ENCODE data around the gene PRDM16.

The PRDM16 gene

DNA sequence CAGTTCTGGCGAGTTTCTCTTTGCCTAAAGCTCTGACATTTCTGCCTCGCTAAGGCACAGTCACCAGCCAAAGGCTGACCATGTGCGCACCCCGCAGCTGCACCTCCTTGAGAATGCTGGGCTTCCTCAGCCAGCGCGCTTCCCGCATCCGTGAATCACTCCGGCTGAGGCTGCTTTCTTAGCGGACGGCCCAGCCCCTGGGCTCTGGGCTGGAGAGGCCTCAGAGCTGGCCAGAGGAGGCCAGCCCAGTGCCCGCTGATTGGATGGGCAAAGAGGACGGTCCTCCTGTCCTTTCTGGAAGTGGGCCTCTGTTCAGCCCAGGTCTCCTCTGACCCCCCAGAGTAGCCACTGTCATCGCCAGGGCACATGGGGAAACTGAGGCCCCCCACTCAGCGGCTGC, 56.1 kb downstream of the PRDM16 start:
- TF ChIP-seq MYC (IDR thresholded peaks at IDR 0.05; ENCODE audit: low read depth, low read length) (no peak), POLR2A (IDR thresholded peaks at IDR 0.05; ENCODE audit: extremely low read depth, insufficient read length) (no peak), CTCF (IDR thresholded peaks at IDR 0.05; ENCODE audit: low read depth, low read length) (no peak)
- TF ChIP-seq, protein P1, sequence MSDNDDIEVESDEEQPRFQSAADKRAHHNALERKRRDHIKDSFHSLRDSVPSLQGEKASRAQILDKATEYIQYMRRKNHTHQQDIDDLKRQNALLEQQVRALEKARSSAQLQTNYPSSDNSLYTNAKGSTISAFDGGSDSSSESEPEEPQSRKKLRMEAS (IDR thresholded peaks at IDR 0.05; ENCODE audit: low read depth, low read length) = no peak
- no peak overlapping the region for H3K4me3 ChIP-seq (ENCODE audit: low read depth, low read length)
- DNase-seq (ENCODE audit: low read depth) = no peak

- DNase-seq (ENCODE audit: low read depth) = no peak
- no peak overlapping the region for H3K4me3 ChIP-seq (ENCODE audit: low read depth, low read length)
- TF ChIP-seq MYC (IDR thresholded peaks at IDR 0.05; ENCODE audit: low read depth, low read length) (no peak), CTCF (IDR thresholded peaks at IDR 0.05; ENCODE audit: low read depth, low read length) (no peak), POLR2A (IDR thresholded peaks at IDR 0.05; ENCODE audit: extremely low read depth, insufficient read length) (no peak)
- TF ChIP-seq, protein P1 (IDR thresholded peaks at IDR 0.05; ENCODE audit: low read depth, low read length) = no peak
These were observed 56.8 kb downstream of the PRDM16 start for GRCh38 chr1:3125546-3126368.

DNA sequence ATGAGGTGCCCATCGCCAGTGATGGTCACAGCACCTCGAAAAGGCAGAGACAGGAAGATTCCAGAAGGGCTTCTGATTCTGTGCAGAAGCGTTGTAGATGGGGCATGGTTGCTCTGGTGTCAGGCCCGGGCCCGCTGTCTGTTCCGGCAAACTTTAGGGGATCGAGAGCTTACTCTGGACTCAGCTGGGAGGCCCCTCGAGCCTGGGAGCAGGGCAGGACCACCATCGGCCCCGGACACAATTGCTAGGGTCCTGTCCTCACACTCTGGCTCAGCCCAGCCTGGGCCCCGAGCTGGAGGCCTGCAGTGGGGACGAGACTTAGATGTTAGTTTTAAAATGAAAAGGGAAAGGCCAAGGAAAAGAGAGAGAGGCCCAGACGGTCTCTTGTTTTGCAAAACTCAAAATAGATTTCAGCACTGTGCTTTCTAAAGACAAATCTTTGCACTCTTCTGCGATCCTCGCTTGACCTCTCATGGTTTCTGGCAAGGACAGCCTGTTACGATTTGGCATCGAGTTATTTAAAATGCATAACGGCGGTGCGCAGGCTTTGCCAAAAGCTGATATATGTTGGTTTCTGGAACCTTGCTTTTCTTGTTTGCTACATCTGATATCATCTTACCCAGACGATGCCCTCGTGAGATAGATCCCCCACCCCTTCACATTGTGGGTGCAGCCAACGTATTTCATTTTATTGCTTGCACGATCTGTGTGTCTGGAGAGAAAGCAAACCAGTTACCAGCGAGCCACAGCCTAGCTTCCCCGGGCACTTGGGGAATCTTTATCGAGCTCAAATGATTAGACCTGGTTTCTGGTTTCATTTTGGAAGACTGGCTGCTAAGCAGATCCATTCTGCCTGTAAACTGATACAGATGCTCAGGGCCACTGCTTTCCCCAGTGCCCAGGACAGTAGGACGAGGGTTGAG, 58.0 kb downstream of the PRDM16 start:
- TF ChIP-seq, protein P1 (IDR thresholded peaks at IDR 0.05; ENCODE audit: low read depth, low read length) = no peak
- TF ChIP-seq MYC (IDR thresholded peaks at IDR 0.05; ENCODE audit: low read depth, low read length) (no peak), POLR2A (IDR thresholded peaks at IDR 0.05; ENCODE audit: extremely low read depth, insufficient read length) (no peak), CTCF (IDR thresholded peaks at IDR 0.05; ENCODE audit: low read depth, low read length) (no peak)
- DNase-seq (ENCODE audit: low read depth) = no peak

GRCh38 chr1:3127738-3128137, 58.7 kb downstream of the PRDM16 start:
- DNase-seq (ENCODE audit: low read depth) = no peak
- H3K4me3 ChIP-seq (ENCODE audit: low read depth, low read length) = no peak overlapping the region
- TF ChIP-seq MYC (IDR thresholded peaks at IDR 0.05; ENCODE audit: low read depth, low read length) = no peak
- TF ChIP-seq, protein P1 (IDR thresholded peaks at IDR 0.05; ENCODE audit: low read depth, low read length) = no peak

More for the DNA sequence above, 58.0 kb downstream of the PRDM16 start:
- no peak overlapping the region for H3K4me3 ChIP-seq (ENCODE audit: low read depth, low read length)

GRCh38 chr1:3128431-3129132, 59.6 kb downstream of the PRDM16 start:
- H3K4me3 ChIP-seq (ENCODE audit: low read depth, low read length) = no peak overlapping the region
- TF ChIP-seq, protein P1 (IDR thresholded peaks at IDR 0.05; ENCODE audit: low read depth, low read length) = no peak
- no peak for TF ChIP-seq MYC (IDR thresholded peaks at IDR 0.05; ENCODE audit: low read depth, low read length)
- no peak for TF ChIP-seq POLR2A (IDR thresholded peaks at IDR 0.05; ENCODE audit: extremely low read depth, insufficient read length)
- no peak for TF ChIP-seq CTCF (IDR thresholded peaks at IDR 0.05; ENCODE audit: low read depth, low read length)
- DNase-seq (ENCODE audit: low read depth) = no peak
